GM21576 (cell line): Measurements from ENCODE around the gene ACTR2.
"Not testable (repeated sequence)": the region's sequence is repeated elsewhere in the genome, so short reads cannot be mapped to it uniquely, and the experiment has no call there.

ENCODE experiments used
- ATAC-seq: cut with Tn5 transposase; IDR thresholded peaks from one replicate; pipeline ENCODE4 v1.9.1; 2021; ENCODE audit warnings: mild to moderate bottlenecking, moderate library complexity; ENCODE audit not compliant: unreplicated experiment

Gene ACTR2

DNA sequence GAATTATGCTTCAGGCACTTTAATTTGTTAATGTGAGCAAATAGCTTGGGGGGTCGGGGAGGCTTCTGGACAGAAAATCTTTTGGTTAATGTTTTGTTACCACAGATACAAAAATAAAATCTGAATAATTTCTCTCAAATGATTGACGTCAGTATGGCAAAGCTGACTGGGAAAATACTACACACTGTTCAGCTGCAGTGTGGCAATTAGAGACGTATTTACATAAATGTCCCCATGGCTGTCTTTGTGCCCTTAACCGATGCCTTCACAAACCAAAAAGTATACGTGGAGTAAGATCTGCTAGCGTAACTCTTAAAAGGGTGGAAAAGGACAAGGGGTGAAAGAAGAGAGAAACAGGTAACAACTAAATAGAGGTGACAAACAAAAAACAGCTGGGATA, 83.4 kb downstream of the ACTR2 start:
- ATAC-seq, result no peak

DNA sequence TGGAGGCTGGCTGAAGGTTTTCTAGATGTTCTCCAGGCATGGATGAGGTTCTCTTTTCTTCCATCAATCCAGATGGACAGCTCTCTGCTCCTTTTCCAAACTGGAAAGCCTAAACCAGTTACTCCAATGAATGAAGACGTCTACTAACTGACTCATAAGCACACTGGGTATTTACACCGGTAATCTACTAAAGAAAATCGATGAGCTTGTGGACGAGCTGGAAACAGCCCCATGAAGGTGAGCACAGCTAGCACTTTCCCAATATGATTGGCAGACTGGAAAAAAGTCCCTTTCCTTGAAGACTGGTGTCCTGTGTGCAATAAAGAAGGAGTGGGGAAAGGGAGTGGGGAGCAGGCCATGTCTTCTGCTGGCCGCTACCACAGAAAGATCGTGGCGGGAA, 84.0 kb downstream of the ACTR2 start:
- no peak for ATAC-seq

DNA sequence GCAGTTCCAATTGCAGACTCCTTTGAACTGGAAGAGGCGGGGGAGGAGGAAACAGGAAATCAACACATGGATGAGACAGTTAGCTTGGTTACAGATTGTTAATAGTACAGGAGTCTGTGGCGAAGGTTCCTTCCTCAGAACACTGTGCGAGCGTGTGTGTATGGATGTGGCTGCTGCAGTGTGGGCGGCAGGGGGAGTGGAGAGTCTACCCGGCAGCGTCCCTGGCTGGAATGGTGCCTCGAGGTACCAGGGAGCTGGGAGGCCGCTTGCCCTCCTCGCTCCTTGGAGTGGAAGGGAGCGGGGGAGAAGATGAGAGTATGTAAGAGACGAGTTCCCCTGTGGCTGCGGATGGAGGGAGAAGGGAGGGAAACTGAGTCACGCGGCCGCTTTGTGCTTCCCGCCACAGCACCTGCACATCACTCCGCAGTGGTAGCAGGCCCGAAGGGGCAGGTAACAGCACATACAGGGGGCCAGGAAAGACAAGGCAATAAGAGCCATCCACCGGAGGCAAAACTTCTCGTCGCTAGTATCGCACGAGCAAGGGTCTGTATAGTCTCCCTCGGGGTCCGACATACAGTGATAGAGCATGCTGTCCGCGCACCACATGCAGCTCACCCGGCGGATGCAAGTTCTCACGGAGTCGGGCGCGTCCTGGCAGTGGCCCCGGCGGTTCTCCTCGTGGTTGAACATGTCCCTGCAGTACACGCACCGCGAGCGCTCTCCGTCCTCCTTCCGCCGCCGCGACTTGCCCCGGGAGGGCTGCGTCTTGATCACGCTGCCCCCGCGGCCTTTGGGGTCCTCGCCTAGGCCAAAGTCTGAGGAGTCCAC, 85.7 kb downstream of the ACTR2 start:
- no peak for ATAC-seq

GRCh38 chr2:65313954-65314256, 86.3 kb downstream of the ACTR2 start:
- ATAC-seq, result no peak

DNA sequence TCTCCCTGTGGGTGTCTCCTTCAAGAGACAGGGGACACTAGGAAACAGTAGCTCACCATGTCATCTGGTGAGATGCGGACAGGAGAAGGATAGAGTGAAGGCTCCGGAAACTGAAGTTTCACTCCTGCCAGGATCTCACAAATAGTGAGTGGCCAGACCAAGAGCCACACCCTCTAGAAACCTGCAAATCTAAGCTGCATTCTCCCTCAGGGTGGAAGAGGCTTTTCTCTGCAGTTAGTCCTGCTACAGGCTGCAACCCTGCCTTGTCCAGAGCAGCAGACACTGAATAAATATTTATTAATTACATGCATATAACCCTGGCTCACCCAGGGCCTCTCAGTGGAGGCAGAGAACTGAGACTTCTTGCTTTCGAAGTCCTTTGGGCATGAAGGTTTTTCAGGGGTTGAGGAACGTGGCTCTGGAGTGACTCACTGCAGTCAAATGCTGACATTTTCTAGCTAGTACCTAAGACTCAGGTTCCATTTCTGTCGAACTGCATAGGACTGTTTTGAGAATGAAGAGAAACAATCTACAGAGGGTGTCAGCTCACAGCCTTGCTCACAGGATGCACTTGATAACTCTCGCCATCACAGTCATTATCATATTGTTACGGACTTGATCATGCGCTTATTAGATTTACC, 87.3 kb downstream of the ACTR2 start:
- ATAC-seq, result no peak

GRCh38 chr2:65316072-65316471, 88.4 kb downstream of the ACTR2 start:
- no peak for ATAC-seq

GRCh38 chr2:65317351-65317750, 89.7 kb downstream of the ACTR2 start:
- not testable (repeated sequence) for ATAC-seq

- no peak for ATAC-seq
These were observed 90.2 kb downstream of the ACTR2 start for GRCh38 chr2:65317841-65318240.

DNA sequence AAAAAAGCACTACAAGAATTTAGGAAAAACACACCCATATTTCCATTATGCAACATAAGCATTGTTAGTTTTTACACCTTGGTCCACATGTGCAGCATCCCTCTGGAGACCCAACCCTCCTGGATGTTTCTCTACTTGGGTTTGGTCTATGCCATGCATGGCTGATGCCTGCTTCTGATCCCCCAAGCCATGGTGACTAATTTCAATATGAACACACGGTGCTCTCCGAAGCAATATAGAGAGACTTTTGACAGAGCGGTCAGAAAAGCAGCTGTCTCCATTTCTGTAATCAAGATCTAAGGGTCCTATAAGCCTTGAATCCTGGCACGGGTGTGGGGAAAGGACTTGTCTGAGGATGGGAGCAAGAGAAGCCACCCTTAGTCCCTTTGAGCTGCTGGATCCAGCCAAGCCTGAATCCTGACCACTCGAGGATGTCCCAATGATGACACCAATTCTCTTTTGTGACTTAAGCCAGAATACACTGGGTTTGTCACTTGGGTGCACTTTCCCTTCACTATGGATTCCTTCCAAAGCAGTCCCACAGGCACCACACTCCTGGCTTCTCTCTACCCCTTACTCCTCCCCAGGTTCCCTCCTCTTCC, 91.5 kb downstream of the ACTR2 start:
- no peak for ATAC-seq

- ATAC-seq, result no peak
These were observed 92.0 kb downstream of the ACTR2 start for GRCh38 chr2:65319674-65320041.

DNA sequence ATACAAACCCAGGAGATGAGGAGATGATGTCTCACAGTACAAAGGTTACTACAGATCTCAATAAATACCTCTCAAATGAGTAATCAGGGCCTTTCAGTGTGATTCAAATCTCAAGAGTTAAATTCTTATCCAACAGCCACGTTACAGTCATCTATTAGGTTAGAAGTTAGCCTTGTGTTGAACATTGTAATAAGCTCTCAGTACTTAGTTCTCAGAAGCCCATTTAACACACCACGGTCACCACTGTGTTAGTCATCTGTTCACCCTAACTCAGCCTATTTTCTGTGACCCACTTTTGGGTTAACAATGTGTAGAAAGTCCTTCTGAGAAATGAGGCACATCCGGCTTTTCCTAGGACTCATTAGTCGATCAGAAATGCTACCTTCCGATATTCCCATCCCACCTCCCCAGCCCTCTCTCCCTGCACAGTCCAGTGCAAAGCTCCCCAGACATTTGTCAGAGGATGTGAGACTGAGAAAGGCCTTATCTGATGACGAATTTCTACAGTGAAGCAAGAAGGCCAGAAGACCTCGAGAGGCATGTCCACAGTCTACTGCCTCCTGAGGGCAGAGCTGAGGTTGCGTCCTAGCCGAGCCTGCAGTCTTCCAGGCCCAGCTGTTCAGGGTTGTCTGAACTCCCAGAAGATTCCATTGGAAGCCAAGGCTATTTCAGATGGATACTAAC, 92.6 kb downstream of the ACTR2 start:
- peak; percentile 45 for ATAC-seq
